Stimulated activated CD4-positive, alpha-beta T cell treated with anti-CD3 and anti-CD28 coated beads, Interleukin-12 subunit alpha, Interleukin-12 subunit beta, amount 100 ng/mL, for 4 hours (primary cell): ENCODE measurements around the gene TRIM14.
A peak's percentile ranks its signal among the peaks of the same experiment; 100 is the strongest.
"Not testable (repeated sequence)": the region's sequence is repeated elsewhere in the genome, so short reads cannot be mapped to it uniquely, and the experiment has no call there.

Experiments
- DNase-seq: peaks from one replicate; pipeline ENCODE4 v3.0.0-alpha.2; 2020

TRIM14 gene

DNA sequence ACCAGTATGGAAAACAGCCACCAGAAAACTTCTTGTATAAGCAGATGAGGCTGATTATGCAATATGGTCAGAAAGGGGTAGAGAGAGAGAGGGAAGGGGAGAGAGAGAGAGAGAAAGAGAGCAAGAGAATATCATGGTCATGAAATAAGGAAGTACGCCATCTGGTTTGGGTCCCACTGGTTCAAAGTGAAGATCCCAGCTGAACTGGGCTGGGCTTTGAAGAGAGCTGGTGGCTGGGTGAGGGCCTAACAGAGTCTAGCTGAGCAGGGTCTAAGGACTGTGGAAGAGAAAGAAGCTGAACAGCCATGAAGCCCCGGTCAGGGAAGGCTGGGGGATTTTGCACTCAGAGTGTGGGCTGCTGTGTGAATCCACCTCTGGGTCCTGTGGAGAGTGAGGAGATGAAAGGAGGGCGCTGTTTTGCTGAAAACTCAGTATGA lies 14.6 kb downstream of the TRIM14 start:
- no peak for DNase-seq

DNA sequence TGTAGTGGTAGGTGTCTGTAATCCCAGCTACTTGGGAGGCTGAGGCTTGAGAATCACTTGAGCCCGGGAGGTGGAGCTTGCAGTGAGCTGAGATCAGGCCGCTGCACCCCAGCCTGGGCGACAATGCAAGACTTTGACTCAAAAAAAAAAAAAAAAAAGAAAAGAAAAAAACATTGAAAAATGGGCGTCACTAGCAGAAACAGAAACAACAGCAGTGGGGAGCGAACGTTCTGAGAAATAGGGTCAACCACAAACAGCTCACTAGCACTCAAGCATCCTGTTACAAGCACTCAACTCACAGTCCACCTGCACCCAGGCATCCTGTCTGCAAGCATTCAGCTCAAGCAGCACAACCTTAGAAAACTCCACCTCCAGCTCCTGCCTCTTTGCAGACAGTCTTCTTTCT lies 17.2 kb downstream of the TRIM14 start:
- DNase-seq, result peak; percentile 49

DNA sequence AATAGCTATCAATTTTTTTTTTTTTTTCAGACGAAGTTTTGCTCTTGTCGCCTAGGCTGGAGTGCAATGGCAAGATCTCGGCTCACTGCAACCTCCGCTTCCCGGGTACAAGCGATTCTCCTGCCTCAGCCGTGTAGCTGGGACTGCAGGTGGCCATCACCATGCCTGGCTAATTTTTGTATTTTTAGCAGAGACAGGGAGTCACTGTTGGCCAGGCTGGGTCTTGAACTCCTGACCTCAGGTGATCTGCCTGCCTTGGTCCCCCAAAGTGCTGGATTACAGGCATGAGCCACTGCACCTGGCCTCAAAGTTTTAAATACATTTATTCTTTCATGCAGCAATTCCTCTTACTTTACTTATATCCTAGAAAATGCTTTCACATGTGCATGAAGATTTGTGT lies 17.6 kb downstream of the TRIM14 start:
- DNase-seq, result no peak

DNA sequence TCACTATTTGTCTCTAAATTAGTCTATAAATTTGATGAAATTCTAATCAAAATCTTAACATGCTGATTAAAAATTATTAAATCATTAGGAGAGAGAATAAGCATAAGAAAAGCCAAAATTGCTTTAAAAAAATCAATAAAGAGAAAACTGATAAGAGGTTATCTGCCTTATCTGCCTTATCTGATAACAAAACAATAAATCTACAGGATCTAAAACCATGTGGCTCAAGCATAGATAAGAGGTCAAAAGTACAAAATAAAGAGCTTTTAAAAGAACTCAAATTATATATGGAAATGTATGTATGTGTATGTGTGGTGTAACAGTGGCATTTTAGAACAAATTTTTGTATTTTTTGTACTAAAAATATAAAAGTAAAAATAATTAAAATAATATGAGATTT lies 18.6 kb downstream of the TRIM14 start:
- no peak for DNase-seq

DNA sequence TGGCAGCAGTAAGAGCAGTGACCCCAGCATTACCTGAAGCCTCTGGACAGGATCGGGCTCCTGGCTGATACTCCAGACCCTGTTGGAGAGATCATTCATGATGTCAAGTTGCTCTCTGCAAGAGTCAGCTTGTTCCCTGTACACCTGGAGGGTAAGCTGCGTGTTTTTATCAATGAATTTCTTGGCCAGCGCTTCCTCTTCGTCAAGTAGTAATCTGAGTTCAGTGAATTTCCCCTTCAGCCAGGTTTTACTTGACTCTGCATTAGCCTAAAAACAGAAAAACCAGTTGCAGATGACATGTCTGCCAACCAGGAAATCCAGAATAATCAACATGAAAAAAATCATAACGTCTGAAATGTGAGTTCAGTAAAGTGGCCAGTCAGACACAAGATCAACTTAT lies 19.1 kb downstream of the TRIM14 start:
- no peak for DNase-seq

DNA sequence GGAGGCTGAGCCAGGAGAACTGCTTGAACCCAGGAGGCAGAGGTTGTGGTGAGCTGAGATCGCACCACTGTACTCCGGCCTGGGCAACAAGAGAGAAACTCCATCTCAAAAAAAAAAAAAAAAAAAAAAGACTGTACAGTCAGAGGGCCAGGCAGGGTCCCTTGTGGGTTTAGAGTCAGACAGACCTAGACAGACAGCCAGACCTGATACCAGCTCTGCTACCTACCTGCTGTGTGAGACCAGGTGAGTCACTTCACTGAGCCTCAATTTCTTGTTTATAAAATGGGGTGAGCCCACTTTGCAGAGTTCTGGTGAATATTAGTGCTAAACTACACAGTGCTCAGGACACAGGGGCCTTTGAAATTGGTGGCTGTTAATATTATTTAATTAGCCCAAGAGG lies 19.7 kb downstream of the TRIM14 start:
- no peak for DNase-seq

DNA sequence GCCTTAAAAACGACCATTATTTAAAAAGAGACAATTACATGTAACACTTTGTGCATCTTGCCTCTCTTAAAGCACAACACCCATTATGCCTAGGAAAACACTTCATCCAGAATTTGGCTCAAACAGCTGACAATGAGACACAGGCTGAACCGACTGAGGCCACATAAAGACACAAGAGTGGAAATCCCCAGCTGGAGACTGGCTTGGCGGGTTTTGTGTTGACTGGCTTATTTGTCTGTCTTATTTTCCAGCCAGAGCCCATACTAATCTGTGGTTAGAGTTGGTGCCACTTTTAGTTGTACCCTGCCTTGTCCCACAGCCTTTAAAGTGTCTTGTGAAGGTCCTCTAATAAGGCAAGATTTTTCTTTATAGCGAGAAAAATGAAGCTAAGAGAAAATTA lies 21.2 kb downstream of the TRIM14 start:
- peak; percentile 36 for DNase-seq

DNA sequence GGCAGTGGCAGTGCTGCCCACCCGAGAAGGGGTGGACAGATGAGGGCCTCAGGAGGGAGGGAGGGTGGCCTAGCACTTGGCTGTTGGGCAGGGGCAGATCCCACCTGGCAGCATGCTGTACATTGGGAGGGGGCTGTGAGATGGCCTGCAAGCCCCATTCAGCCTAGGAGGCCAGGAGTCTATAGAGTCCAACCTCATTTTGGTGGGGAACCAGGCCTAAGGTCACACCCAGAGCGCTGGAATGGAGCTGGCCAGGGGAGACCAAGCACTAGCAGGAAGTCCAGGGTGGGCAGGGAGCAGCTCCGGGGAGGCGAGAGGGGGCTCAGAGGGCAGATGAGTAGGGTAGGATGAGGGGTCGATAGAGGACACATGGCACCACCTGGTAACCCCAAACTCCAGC lies 22.9 kb downstream of the TRIM14 start:
- DNase-seq, result no peak

DNA sequence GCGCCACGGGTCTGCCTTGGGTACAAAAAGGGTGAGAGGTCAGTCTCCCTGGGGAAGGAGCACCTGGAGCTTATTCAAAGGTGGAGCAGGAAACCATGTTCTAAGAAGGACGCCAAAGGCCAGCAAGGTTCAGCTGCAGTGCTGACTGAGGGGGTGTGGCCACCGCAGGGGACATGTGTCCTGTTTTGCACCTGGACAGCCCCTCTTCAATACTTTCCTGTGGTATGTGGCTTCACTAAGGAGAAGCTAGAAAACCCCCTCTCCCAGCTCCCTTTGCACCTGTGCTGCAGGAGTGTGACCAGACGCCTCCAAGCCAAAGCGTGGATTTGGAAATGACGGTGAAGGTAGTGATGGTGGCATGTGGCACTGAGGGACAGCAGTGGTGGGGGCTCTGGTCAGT lies 23.6 kb downstream of the TRIM14 start:
- DNase-seq, result no peak

DNA sequence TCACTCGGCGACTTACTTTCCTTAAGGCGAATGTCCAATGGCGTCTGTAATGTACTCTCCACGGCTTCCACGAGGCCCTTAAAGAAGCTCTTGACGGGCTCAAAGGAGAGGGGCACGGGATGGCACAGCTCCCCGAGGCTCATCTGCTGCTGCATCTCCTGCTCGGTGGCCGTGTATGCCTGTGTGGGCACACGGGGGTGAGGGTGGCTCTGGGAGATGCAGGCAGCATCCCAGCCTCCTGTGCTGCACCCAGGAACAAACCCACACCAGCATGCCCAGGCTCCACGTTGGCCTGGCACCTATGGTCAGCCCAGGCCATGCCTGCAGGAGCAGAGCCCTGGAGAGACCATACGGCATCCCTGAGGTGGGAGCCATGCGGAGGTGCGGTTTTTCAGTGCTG lies 24.2 kb downstream of the TRIM14 start:
- no peak for DNase-seq

DNA sequence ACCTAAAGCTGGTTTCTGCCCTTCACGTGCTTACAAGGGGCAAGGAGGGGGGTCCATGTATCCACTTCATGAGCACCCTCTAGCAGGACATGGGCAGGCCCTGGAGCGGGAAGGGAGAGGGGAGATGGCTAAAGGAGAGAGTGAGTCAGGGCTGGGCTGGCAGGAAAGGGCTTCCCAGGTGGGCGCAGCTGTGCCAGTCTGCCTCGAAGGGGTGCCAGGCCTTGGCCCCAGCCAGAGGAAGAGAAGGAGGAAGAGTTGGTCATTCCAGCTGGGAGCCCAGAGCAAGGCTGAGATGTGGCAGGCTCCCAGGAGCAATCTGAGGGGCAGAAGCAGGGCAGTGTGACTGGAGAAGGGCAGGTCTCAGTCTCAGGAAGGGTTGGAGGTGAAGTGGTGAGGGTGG lies 24.7 kb downstream of the TRIM14 start:
- no peak for DNase-seq

DNA sequence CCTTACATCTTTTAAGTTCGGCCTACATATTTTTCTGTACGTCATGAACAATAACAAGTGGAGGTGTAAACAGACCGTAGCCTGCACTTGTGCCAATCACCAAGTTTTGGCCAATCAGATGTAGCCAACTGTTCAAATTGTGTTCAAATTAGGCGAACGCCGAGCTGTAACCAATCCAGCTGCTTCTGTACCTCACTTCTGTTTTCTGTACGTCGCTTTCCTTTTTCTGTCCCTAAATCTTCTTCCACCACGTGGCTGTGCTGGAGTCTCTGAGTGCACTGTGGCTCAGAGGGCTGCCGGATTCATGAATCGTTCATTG lies 26.4 kb downstream of the TRIM14 start:
- DNase-seq, result no peak

DNA sequence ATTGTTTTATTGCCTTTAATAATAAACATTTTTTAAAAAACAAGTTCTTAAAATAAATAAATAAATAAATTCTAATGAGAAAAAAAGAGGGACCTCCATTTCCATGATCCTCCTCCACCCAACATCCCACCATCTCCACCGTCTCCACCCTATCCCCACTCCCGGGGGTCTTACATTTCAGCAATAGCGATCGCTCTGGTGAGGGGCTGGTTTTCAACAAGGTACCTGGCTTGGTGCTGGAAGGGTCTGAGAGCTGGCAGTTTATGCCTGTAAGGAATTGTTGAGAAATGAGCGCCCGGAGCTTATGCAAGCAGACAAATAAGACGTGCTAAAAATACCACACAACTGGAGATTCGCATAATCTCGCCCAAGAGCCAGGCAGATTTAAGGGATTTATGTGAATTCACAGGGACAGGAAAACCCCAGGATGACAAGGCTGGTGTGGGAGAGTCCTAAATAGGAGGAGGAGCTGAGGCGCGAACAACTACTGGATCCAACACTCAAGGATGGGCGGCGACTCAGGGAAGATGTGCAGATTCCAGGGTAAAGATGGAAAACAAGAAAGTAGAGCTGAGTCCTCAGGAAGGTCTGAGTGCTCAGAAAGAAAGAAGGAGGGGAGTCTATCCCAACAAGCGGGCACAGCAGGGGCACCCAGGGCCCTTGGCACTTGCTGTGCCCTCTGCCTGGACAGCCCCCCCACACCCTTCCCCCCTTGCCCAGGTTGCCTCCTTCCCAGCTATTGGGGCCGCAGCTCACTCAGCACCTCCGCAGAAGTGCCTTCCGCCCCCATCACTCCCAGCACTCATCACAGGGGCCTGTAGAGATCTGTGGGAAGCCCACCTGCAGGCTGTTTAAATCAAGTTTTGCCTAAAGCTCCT lies 27.0 kb downstream of the TRIM14 start:
- DNase-seq, result no peak

DNA sequence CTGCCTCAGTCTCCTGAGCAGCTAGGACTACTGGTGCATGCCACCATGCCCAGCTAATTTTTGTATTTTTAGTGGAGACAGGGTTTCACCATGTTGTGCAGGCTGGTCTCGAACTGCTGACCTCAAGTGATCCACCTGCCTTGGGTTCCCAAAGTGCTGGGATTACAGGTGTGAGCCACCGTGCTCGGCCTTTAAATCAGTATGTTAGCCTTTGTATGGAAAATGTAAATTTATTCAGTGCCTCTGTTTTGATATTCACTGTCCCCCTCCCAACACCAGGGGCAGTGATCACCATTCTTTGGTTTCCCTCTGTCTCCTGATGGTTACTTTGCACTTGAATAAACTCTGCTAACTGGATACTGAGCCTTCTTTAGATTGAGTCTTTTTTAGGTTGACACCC lies 28.3 kb downstream of the TRIM14 start:
- not testable (repeated sequence) for DNase-seq

DNA sequence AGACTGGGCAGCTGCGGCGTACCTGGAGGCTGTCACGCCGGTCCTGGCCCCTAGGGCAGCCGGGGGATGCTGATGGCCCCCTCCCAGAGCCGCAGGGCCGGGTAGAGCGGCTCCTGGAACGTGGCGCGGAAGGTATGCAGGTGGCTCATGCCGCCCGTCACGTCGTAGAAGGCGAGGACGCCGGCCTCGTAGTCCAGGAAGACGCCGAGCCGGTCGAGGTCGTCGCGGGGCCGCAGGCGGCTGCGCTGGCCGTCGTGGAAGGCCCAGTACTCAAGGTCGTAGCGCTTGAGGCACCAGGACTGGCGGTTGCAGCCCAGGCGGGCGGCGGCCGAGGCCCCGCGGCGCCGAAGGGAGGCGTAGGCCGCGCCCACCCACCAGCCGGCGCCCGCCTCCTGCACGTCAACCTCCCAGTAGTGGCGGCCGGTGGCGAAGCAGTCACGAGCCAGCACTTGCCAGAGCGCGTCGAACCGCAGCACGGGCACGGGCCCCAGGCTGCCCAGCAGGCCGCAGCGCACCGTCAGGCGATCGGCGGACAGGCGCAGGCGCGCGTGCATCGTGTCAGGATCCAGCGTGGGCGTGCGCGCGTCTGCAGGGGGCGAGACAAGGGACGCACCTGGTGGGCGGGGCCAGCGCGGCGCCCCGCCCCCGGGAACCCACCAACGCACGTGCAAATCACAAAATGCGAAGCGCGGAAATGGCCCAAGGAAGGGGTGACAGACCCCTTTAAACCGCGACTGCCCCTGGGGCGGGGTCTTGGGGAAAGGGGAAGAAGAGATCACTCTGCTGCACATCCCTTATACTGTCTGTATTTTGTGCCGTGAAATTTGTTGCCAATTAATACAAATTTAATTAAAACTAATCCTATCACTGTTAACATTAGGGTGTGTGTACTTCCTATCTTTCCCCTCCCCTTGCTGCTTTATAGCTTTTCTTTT lies 31.3 kb downstream of the TRIM14 start:
- peak; percentile 31 for DNase-seq

DNA sequence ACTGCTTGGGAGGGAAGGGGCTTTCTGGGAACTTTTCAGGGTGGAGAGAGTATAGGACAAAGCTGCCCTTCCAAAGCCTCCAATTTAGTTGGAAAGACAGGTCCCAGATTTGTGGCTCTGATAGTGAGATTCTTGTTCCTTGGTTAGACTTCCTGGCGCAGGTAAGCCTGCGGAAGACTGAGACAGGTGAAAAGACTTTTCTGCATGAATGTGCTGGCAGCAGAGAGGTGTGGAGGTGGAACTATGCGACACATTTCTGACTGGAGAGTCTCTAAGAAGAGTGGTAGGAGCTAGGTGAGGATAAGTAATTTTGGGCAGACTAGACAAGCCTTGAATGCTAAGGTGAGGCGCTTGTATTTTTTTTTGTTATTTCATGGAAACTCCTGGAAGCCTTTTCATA lies 32.6 kb downstream of the TRIM14 start:
- DNase-seq, result no peak

DNA sequence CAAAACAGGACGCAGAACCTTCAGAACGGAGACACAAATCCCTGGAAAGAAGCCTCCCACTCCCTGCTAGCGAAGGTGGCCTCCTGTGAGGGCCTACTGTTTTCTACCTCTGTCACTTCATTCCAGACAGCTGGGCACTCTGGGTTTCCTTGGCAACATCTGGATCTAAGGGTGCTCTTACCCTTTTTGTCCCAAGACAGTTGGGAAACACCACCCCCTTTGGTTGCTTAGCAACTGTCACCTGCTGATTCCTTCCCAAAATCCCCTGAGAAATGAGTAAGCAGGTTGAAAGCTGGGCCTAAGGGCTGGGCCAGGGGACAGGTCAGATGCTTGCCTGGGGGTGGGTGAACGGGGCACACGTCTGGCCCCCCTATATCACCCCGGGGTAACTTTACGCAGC lies 33.1 kb downstream of the TRIM14 start:
- DNase-seq, result no peak

DNA sequence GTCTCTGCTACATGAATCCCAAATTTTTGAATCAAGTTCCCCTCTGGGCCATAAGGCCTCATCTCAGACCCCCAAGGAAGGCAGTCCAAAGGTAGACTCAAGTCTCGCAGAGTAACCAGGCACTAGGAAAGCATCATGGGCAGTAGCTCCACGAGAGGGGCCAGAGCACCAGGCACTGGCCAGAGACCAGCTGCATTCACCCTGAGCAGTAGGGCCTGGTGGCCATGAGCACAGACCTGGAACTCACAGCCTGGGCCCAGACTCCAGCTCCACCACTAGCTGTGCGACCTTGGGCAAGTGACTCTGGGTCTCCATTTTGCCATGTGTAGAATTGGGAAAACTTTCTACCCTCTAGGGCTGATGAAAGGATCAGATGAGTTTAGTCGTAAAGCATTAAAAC lies 34.0 kb downstream of the TRIM14 start:
- DNase-seq, result no peak

DNA sequence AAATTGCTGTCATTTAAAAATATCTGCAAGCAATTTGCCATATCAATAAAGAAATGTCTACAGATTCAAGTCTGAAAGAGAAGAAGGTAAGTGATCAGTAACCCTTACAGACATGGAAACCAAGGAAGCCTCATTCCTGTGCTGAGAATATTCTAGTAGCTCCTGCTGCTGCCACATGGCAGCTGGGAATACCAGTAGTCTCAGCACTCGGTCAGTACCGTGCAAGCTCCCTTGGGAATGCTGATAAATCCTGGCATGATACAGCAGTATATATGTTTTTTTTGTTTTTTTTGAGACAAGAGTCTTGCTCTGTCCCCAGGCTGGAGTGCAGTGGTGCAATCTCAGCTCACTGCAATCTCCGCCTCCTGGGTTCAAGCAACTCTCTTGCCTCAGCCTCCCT lies 34.6 kb downstream of the TRIM14 start:
- no peak for DNase-seq

DNA sequence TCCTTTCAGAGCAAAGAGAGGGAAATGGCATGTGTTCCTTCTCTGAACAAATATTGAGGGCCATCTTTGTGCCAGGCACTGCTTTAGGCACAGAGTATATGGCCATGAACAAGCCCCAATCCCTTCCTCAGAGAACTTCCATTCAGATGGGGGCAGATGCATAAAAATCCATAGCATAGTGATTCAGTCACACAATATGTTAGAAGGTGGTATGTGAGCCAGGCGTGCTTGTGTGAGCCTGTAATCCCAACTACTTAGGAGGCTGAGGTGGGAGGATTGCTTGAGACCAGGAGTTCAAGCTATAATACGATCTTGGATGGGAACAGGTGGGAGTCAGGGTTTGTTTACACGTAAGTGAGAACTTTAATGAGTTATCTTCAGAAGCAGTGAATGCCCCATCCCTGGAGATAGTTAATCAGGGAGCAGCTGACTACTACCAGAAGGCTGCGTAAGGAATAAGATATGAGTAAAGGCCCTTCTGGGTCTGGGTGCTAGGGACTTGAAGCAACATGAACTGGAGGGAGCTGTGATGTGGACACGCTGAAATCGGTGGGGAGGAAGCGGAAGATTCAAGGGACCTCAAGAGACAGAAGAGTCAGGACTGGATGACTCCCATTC lies 35.3 kb downstream of the TRIM14 start:
- no peak for DNase-seq

DNA sequence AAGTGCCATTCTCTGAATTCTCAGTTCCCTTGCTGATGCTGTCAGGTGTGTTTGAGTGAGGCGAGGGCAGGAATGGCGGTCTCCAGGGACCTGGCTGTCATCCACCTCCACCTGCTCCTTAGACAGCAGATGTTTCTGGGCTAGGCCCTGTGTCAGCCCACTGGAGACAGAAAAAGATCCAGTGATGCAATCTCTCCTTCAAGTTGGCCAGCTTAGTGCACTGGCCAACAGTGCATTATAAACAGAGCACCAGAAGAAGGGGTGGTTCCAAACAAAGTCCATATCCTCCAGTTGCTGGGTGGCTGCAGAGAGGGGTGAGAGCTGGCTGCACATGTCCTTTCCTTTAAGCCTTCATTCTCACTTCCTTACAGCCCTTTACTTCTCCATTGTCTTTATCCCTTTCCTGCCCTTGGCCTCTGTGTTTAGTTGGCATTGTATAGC lies 35.9 kb downstream of the TRIM14 start:
- no peak for DNase-seq

DNA sequence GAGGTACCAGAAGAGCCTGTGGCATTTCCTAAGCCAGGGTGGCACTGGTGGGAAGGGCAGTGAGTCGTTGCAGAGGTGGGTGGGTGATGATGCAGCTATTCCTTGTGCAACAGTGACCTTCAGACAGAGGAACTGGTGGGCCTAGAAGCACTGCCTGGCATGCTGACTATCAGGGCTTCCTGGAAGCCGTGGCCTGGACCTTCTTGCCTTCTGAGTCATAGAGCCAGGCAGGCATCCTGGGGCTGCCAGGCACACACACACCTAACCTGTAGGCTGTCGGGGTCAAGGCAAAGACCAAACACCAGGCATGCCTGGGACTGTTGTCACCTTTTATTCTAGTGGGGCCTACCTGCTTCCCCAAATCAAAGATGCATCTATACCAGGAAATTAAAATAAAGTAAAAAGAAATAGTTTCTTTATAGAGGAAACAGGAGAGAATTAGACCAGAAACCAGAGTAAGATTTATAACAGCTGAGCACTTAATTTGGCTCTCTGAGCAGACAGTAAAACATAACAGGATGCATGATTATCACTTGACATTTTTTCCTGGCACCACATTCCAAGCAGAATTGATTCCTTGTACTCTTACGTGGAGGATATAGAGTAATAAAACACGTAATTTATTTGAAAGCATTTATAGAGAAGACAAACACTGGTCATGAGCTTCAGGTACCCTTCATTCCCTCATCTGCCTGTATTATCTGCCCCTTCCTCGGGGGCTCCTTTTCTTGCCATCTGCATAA lies 37.4 kb downstream of the TRIM14 start:
- no peak for DNase-seq

DNA sequence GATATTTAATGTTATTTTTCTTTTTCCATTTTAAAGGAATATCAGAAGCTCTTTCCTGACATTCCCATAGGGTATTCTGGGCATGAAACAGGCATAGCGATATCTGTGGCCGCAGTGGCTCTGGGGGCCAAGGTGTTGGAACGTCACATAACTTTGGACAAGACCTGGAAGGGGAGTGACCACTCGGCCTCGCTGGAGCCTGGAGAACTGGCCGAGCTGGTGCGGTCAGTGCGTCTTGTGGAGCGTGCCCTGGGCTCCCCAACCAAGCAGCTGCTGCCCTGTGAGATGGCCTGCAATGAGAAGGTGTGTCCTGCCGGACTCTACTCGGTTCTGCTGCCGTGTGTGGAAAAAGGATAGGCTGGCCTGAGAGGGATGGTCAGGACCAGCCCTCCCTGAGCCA lies 38.2 kb downstream of the TRIM14 start:
- DNase-seq, result no peak
